NCI-H187 treated with DMSO at 0.1 percent for 48 hours (cell line): Measurements from ENCODE around the gene TBL1Y.
"Not testable (repeated sequence)": the region's sequence is repeated elsewhere in the genome, so short reads cannot be mapped to it uniquely, and the experiment has no call there.

Experiments used
- DNase-seq: peaks from one replicate; lab custom pipeline; 2025; lab: John Stamatoyannopoulos, UW

TBL1Y gene

DNA sequence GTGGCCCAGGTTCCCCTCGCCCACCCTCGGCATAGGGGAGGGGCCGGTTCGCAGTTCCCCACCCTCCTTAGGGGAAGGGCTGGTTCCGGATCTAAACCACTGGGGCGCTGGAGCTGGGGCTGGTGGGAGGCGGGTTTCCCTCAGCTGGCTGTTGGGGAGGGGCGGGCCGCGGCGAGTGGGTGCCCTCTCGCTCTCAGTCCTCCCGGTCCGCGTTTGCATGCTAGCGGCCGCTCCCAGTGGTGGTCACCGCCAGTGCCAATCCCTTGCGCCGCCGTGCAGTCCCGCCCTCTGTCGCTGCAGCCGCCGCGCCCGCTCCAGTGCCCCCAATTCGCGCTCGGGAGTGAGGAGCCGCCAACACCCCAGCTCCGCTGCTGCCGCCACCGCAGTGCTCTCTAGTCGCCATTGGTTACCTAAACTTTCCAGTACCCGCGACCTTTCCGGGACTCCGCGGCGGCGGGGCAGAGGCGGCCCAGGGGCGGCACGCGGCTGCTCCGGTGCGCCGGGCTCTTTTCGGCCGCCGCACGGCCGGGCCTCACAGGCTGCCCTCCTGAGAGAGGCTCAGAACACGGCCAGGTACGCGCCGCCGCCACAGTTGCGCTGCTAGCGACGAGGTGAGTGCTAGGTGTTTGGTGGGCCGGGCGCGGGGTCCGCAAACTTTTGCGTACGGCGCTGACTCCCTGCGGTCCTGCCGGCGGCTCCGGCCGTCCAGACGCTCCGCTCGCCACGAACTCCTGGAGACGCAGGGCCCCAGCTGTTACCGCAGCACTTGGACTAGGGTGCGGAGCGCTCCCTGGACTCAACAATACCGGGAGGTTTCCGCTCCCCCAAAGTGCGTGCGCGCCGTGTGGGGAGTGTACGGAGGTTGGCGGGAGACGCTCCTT is at the start of gene TBL1Y:
TSS of gene TBL1Y (plus strand) at position 326 of the 881 bp plus-strand sequence. CDS start 114,388 bp downstream, outside the sequence.
- no peak for DNase-seq

DNA sequence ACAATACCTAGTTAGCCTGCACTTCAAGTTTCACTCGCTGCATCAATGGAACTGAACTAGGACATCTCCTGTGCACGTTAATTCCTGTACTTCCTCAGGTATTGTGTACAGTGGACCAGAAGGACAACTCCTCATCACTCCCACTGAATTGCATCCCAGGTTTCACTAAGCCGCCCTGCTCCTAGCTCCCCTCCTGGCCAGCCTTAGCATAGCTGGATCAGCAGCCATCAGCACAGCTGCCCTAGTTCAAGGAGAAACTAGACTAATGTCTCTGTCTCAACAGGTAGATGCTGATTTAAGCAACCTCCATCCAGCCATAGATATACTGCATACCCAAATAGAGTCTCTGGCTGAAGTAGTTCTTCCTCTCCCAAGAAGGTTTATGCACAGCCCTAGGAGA is 16.0 kb upstream of the TBL1Y start:
- DNase-seq, result no peak

DNA sequence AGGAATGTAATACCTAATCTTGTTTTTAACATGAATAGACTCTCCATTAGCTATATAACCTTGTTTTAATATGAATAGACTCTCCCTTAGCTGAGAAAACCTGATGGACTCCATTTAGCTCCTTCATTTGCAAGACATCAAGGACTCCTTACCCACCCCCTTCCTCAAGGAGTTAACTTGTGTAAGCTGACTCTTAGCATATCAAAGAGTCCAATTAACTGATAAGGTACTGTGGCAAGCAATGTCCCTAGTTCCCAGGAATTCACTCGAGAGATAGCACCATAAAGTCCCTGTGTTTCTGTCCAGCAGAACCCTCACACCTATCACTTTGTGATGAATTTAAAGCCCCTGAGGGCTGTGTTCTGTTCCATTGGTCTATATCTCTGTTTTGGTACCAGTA is 15.3 kb upstream of the TBL1Y start:
- DNase-seq, result no peak

DNA sequence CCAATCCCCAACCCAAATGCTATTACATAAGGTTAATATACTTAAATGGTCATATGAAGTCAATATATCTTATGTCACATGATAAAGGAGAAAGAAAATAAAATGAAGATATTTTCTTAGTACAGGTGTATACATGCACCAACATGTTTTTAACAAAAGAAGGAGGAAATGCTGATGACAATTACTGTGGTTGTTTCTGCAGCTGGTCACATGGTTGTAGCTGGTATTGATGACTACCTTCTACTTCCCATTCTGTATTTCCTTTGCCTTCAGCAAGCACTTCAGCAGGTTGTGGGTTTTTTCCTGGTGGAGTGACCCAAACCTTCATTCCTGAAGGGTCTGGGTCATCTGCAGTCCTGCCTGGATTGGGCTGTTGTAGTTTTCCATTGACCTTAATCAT is 8.4 kb upstream of the TBL1Y start:
- DNase-seq, result not testable (repeated sequence)

DNA sequence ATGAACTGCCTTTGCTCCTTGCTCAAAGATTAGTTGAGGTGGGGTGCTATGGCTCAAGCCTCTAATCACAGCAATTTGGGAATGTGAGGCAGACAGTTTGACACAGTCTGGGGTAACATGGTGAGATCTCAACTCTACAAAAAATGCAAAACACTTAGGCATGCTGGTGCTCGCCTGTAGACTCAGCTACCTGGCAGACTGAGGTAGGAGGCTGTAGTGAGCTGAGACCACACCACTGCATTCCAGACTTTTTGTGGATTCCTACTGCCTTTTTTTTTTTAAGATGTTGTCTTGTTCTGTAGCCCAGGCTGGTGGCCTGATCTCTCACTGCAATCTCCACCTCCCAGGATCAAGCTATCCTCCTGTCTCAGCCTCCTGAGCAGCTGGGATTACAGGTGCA is 2.9 kb upstream of the TBL1Y start:
- no peak for DNase-seq

DNA sequence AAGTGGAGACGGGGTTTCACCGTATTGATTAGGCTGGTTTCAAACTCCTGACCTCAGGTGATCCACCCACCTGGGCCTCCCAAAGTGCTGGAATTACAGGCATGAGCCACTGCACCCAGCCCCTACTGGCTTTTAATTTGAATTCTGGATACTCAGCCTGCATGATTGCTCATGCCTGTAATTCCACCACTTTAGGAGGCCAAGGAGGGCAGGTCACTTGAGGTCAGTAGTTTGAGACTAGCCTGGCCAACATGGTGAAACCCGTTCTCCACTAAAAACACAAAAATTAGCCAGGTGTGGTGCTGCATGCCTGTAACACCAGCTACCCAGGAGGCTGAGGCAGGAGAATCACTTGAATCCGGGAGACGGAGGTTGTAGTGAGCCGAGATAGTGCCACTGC is 2.5 kb upstream of the TBL1Y start:
- DNase-seq, result not testable (repeated sequence)

DNA sequence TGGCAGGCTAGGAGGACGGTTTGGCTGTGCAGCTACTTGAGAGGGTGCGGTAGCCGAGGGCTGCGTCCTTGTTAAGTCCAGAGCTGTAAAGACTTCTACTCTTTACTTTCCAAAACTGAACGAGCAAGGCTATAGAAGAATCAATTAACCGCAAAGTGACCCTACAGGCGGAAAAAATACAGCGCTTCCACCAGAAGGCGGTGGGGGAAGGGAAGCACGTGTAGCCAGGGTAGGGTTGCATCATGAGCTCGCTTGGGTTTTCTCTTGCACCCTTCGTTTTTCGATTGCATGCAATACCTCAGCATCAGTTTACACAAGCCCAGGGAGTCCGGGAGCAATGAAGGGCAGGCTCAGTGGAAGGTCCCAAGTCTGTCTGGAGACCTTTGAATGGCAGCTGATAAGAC is 1.4 kb upstream of the TBL1Y start:
- DNase-seq, result no peak

DNA sequence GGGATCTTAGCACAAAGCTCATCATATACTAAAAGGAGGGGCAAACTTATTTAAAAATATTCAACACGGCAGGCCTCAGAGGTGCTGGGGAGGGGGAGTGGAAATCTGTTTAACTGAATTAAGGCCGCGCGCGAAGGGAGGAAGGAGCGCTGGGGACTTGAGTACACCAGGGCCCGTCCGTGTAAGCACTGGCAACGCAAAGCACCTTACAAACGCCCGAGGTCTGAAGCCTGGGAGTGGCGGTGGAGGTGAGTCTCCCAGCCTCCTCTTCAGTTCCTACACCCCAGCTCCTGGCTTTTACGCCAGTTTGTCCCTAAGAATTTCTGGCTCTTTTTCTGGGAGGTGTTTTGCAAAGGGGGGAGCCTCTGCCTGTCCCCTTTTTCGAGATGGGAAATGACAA is 641 bp upstream of the TBL1Y start:
- DNase-seq, result no peak

DNA sequence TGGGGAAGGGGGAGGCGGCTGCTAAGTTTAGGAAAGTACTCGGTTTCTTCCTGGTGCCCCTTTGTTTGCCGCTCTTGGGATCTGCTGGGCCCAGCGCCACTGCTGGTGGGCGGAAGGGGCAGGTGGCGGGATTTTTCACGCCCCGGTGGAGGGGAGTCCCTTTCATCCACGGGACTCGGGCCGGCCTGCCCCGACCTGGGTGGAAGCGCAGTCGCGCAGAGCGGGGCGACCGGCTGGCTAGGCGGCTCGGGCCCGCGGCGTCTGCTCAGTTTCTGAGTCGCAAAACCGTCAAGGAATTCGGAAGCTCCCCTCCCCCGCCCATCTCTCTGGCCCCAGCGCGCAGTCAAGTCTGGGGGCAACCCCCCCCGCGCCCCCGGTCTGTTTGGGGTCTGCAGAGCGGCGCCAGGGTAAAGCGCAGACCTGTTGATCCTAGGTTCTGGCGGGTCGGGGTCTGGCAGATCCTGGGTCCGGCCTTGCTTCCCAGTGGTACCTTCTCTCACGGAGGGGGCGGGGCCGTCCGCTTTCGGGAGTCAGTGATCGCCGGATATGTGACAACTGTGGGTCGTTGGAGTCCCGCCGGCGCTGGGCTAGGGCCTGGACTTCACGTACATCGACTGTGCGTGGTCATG is 870 bp downstream of the TBL1Y start, which contains the start of gene AMELY:
TSS of gene AMELY (minus strand) at position 500 of the 629 bp plus-strand sequence. CDS start 39,144 bp downstream, outside the sequence.
- DNase-seq, result no peak

DNA sequence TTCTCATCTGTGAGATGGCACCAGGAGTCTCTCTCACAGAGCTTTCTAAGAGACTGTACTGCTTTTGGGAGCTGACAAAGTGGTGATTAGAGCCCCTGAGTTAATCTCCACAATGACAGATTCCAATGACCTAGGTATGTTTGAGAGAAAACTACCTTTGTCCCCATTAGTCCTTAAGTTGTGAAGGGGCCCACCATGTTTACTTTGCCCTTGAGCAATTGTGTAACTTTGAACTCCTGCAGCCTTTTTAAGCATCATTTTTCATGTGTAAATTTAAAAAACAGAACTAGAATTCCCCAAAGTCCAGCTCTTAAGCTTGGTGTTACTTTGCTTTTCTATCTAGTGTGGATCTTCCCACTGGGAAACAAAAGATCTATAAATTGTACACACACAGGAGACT is 2.9 kb downstream of the TBL1Y start:
- DNase-seq, result no peak

DNA sequence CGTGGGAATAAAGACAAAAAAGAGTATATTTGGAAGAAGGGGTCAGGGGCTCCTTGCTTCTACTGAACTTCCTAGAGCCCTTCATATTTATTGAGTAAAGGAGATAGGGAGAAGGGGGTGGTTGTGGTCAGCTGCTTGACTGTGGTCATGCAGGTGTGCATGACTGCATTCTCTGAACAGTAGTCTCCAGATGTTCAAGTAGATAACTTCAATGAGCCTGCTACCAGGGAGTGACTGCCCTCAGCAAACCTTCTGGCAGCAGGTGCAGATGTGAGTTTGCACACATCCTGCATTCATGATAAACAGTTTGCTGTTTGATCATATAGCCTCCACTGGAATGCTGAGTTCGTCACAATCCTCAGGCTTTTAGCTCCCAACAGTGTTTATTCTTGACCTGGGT is 10.6 kb downstream of the TBL1Y start:
- DNase-seq, result no peak

DNA sequence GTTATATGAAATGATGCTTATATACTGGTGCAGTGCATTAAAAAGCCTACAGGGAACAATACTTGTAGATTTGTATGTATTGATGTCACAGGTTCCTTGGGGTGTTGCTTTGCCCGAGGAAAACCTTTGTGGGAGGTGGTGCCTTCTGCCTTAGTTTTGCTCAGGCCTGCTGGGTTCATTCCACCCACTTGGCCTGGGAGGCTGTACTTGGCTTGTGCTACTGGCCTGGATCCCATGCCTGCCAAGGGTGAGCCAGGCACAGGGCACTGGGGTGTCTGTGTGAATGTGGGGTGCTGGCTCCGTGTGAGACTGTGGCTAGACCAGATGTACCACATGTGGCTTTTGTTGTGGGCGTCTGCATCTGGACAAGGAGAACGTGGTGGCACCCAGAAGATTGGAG is 17.8 kb downstream of the TBL1Y start:
- DNase-seq, result no peak

DNA sequence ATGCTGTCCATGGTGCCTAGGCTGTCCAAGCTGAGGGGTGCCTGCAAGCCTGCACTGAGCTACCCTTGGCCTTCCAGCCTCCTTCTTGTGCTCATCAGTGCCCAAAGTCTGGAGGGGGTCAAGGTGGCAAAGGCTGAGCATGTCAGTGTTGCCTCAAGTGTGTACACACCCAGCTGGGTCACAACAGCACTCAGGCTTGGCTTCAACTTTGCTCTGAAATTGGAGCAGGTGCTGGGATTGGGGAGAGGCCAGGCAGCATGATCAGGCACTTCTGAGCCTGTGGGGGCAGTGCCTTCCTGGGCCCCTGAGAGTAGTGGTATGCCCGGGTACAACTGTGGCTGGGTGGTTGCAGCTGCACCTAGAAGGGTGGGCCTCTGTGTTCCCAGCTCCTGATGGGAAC is 18.7 kb downstream of the TBL1Y start:
- no peak for DNase-seq

DNA sequence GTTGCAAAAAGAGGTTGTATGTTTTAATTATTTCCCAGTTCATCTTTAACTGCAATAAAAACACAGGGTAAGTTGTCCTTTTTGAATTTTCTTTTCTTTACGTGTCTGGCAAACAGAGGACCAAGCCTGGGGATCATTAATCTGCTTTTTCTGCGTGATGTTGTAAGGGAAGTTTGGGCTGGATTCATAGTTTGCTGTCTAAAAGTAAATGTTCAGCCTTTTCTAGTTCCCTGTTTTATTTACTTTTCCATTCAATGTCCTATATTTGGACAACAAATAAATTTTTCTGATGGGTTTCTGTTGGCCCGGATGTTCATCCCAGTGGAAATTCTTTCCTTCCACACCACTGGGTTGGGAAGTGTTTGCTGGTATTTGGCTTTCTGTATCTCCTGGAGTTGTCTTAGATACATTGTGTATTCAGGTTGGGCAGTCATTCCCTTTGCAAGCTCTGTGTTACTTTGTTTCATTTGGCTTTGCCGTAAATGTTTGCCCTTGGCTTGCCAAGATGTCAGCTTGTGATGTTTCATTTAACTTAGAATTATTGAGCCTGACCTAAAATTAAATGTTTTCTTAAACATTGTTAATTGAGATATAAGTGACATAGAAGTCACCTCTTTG is 21.4 kb downstream of the TBL1Y start:
- DNase-seq, result no peak

DNA sequence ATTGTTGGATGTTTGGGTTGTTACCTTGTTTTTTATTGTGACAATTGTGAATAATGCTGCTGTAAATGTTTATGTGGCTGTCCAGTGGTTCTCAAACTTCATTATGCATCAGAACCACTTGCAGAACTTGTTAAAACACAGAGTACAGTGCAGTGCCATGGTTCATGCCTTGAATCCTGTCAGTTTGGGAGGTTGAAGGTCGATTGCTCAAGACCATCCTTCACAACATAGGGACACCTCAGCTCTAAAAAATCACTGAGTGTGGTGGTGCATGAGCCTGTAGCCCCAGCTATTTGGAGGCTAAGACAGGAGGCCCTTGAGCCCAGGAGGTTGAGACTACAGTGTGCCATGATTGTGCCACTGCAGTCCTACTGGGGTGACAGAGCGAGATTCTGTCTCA is 25.0 kb downstream of the TBL1Y start:
- no peak for DNase-seq

DNA sequence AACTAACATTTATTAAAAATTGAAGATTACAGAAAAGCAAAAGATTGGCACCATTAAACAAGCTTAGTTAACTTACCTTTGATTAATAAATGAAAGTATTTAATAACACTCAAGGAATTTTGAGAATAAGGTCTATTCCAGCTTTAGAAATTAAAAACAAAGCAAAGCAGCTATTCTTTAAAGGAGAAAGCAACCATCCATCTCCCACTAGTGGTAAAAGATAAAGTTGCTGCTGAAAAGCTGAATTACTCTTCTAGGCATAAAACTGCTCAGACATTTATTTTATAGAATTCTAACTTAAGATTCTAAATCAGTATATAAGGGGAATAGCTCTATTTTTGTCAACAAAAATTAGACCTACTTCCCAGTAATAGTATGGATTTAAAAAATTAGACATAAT is 37.2 kb downstream of the TBL1Y start:
- no peak for DNase-seq

DNA sequence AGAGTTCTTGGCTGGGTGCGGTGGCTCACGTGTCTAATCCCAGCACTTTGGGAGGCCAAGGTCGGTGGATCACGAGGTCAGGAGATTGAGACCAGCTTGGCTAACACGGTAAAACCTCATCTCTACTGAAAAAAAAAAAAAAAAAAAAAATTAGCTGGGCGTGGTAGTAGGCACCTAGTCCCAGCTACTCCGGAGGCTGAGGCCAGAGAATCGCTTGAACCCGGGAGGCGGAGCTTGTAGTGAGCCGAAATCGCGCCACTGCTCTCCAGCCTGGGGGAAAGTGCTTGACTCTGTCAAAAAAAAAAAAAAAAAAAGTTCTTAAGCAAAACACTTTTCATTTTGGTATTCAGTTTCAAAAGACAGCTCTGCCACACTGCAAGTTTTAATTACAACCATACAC is 37.9 kb downstream of the TBL1Y start:
- no peak for DNase-seq

DNA sequence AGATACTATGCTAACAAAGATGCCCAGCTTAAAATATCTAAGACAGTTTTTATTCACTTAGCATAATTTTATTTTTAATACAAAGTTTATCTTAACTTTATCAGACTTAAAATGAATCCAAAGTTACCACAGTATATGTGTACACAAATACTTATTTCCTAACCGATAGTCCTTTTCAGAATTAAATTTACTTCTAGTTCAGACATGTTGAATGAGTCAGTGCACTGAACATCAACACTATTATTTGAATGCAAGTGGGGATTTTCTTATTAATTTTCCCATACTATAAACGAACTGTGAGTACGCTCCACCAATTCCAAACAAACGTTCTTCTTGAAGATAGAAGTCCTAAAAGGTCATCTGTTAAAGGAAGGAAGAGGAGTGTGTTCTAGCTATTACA is 39.5 kb downstream of the TBL1Y start:
- DNase-seq, result no peak

DNA sequence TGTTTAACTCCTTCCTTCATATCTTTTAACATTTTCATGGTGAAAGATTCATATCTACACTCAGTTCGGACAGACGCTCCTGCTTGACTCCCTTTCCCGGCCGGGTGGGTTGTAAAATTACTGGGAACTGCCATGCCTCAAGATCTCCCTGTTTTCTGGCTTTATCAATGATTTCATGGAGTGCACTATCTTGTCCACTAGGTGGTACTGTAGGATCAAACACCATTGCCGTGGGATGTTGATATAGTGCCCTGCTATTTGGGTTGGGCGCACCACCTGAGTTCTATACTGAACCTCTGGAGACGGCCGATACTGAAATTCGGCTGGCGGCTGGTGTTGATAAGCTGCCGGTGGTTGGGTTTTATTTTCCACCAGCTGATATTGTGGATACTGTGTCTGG is 54.2 kb downstream of the TBL1Y start:
- DNase-seq, result no peak

DNA sequence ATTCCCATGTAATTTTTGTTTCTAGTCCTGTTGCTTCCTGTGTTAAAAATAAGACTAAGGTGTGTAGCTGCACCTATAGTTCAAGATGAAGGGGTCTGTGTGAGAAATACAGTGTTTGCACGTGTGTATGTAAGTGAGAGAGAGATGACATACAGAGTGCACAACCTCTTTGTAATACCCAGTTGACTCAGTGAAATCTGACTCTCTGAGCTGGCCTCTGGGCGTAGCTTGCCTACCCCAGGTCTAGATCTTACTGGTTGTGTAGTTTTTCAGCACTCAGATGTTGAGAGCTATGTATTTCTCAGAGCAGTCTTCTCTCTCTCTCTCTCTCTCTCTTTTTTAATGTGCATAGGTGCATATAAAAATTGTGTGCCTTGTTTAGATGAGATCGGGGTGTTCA is 56.0 kb downstream of the TBL1Y start:
- DNase-seq, result no peak

DNA sequence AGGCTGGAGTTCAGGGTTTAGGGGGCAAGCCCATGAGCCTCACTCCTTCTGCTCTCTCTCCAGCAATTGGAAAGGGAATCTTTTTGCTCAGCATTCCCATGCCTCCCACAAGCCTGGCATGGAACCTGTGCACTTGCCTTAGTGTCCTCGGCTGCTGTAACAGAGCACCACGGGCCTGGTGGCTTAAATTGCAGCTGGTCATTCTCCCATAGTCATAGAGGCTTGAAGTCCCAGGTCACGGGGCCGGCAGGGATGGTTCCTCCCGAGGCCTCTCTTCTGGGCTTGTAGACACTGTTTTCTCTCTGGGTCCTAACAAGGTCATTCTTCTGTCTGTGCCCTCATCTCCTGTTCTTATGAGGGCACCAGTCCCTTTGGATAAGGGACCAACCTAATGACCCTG is 57.2 kb downstream of the TBL1Y start:
- no peak for DNase-seq

DNA sequence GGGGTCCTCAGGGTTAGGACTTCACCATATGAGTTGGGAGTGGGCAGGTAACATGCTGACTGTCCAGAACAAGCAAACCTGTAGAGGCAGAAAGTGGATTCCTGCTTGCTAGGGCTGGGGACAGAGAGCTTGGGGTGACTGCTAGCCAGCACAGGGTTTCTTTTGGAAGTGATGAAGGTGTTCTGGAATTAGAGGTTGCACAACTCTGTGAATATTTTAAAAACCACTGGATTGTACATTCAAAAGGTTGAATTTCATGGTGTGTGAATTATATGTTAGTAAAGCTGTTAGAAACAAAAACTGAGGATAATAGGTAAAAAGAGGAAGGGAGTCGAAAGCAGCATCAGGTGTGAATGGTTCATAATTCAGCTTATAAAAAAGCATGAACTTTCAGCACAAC is 57.7 kb downstream of the TBL1Y start:
- no peak for DNase-seq

DNA sequence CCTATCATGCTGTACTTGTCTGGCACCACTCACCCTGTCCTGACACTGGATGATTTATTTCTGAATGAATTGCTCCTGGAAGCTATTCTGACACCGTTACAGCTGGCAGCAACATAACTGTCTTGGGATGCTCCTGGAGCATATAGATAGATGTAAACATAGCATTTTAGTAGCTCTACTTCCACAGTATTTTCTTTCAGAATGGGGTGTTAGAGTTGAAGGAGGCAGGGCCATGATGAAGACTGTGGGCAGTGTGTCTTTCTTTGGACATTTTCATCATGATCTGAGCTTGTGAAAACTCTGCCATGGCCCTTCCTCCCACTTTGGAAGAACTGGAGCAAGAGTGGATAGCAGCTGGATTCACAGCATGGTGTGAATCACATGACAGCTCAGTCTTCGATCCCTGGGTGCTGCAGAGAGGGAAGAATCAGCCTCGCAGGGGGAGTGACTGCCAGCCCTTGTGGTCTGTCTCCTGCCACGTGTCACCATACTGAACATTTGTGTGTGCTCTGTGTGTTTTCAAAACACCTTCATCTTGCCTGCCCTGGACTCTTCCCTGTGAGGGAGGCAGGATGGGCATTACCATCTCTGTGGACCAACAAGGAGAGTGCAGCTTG is 61.9 kb downstream of the TBL1Y start:
- DNase-seq, result no peak
